B cell (primary cell): Measurements from ENCODE around the gene ZC3H7B. TPM values are rescaled to one million over a fixed set of nuclear protein-coding genes. Genes with fewer than 3 reads are reported as not detected.

ENCODE experiments used
- ATAC-seq: fragments of 200-7000 bp; cut with Tn5 transposase; one replicate; pipeline ENCODE4 v1.10.0; 2021; ENCODE audit warnings: low read depth, mild to moderate bottlenecking, moderate number of reproducible peaks, moderate library complexity
- CTCF ChIA-PET: fragments of 350-600 bp; sonication (Branson Sonifier 250); formaldehyde crosslinking; loops from one replicate; lab custom pipeline; 2021; ENCODE audit warnings: antibody characterized with exemption, inconsistent platforms; lab: Charles Lee
- POLR2A ChIA-PET: fragments of 350-600 bp; sonication (Branson Sonifier 250); formaldehyde crosslinking; loops from one replicate; lab custom pipeline; 2021; ENCODE audit warnings: antibody characterized with exemption; lab: Charles Lee
- DNase-seq: peaks from one replicate; pipeline ENCODE4 v3.0.0; 2013
- H2AFZ ChIP-seq: 2 replicates; pipeline ENCODE4 v1.6.1; 2012; ENCODE audit warnings: mild to moderate bottlenecking, low read depth, low read length; ENCODE audit not compliant: insufficient read depth, poor library complexity, severe bottlenecking
- H3K27ac ChIP-seq, 2 donors: 1 replicate in 1 of 2; 2 replicates in 1 of 2; pipeline ENCODE4 v1.5.1; 2012 to 2013; ENCODE audit warnings: low read length in 2 of 2, mild to moderate bottlenecking in 2 of 2, moderate library complexity in 1 of 2
- H3K27me3 ChIP-seq, 4 experiments: fragments of 200-600 bp in 1 of 4; sonication (generic) in 1 of 4; replicated peaks in 1 of 4; 1 replicate in 2 of 4; 2 replicates in 2 of 4; pipeline versions ENCODE4 v1.6.1 to v1.7.0; 2013 to 2016; ENCODE audit warnings: low read length in 3 of 4, mild to moderate bottlenecking in 2 of 4, mixed read lengths in 1 of 4, moderate library complexity in 1 of 4; ENCODE audit not compliant: insufficient read depth in 4 of 4, control insufficient read depth in 3 of 4; ENCODE audit errors: control extremely low read depth in 1 of 4
- H3K36me3 ChIP-seq, 2 experiments: replicated peaks in 1 of 2; 1 replicate in 1 of 2; 2 replicates in 1 of 2; pipeline versions ENCODE4 v1.6.1 to v1.7.1; 2013; ENCODE audit warnings: low read length in 1 of 2; ENCODE audit not compliant: insufficient read depth in 2 of 2, control insufficient read depth in 1 of 2; ENCODE audit errors: control extremely low read depth in 1 of 2, extremely low read depth in 1 of 2
- H3K4me1 ChIP-seq, 2 donors: fragments of 200-600 bp in 1 of 2; sonication (generic) in 1 of 2; 1 replicate in 1 of 2; 2 replicates in 1 of 2; pipeline versions ENCODE4 v1.5.1 to v1.6.1; 2013 to 2017; ENCODE audit warnings: low read length in 2 of 2; ENCODE audit not compliant: control insufficient read depth in 2 of 2, insufficient read depth in 2 of 2
- H3K4me2 ChIP-seq: replicated peaks from 2 replicates; pipeline ENCODE3; 2012; ENCODE audit warnings: mild to moderate bottlenecking, low read depth, low read length; ENCODE audit not compliant: poor library complexity, severe bottlenecking
- H3K4me3 ChIP-seq, 5 experiments: fragments of 200-600 bp in 1 of 5; sonication (generic) in 1 of 5; 1 replicate in 3 of 5; 2 replicates in 2 of 5; pipeline versions ENCODE4 v1.5.1 to v1.7.0; 2011 to 2016; ENCODE audit warnings: low read length in 4 of 5, mild to moderate bottlenecking in 4 of 5, low read depth in 2 of 5, control low read depth in 1 of 5, moderate library complexity in 1 of 5; ENCODE audit not compliant: insufficient read depth in 1 of 5; ENCODE audit errors: control extremely low read depth in 1 of 5, extremely low read depth in 1 of 5
- H3K79me2 ChIP-seq: fragments of 200-600 bp; sonication (generic); one replicate; pipeline ENCODE4 v1.6.0; 2016; ENCODE audit warnings: low read length; ENCODE audit not compliant: control insufficient read depth, insufficient read depth
- H3K9ac ChIP-seq: fragments of 200-600 bp; sonication (generic); 2 replicates; pipeline ENCODE4 v1.6.1; 2017; ENCODE audit warnings: mild to moderate bottlenecking, low read length, moderate library complexity
- H3K9me3 ChIP-seq, 3 donors: one replicate each; pipeline versions ENCODE4 v1.6.1 to v1.7.1; 2013; ENCODE audit warnings: low read length in 2 of 3; ENCODE audit not compliant: control insufficient read depth in 2 of 3, insufficient read depth in 1 of 3; ENCODE audit errors: control extremely low read depth in 1 of 3
- H4K20me1 ChIP-seq: 2 replicates; pipeline ENCODE4 v1.6.0; 2012; ENCODE audit warnings: mild to moderate bottlenecking, low read length; ENCODE audit not compliant: insufficient read depth, control insufficient read depth, poor library complexity, severe bottlenecking
- H3K27ac Mint-ChIP-seq: one replicate; pipeline ENCODE4 v1.8.0; 2021; ENCODE audit warnings: mixed read lengths
- H3K27me3 Mint-ChIP-seq: one replicate; pipeline ENCODE4 v1.8.0; 2021; ENCODE audit warnings: mixed read lengths
- H3K4me1 Mint-ChIP-seq: one replicate; pipeline ENCODE4 v1.8.0; 2021; ENCODE audit warnings: mixed read lengths
- H3K4me3 Mint-ChIP-seq: one replicate; pipeline ENCODE4 v1.8.0; 2021; ENCODE audit warnings: mixed read lengths
- H3K9me3 Mint-ChIP-seq: one replicate; pipeline ENCODE4 v1.8.0; 2022; ENCODE audit warnings: mixed read lengths; ENCODE audit not compliant: insufficient read depth
- CTCF ChIP-seq: fragments of 200-600 bp; IDR thresholded peaks from one replicate; pipeline ENCODE4 v1.8.0; 2022; ENCODE audit warnings: antibody characterized with exemption, mild to moderate bottlenecking
- EZH2 ChIP-seq: IDR thresholded peaks from 2 replicates; pipeline ENCODE4 v1.6.1; 2012; ENCODE audit warnings: borderline replicate concordance, low read depth, mild to moderate bottlenecking, moderate library complexity, low read length; ENCODE audit not compliant: insufficient read depth, poor library complexity, severe bottlenecking
- WGBS: methylation state at CpG from one replicate; pipeline ENCODE4 v1.1.5; 2013; ENCODE audit warnings: missing lambda C conversion rate; ENCODE audit not compliant: insufficient coverage; 5-methylcytosine and 5-hydroxymethylcytosine counted together
- intact Hi-C: fragments of 100-400 bp; cut with micrococcal nuclease; formaldehyde crosslinking; loops from one replicate; pipeline ENCODE4 v1.10.0; 2022
- polyA plus RNA-seq: library from polyadenylated mRNA; depleted of rRNA; stranded (reverse); fragments of >200 nt; gene quantifications from 2 replicates; pipeline ENCODE4 v1.2.3, GENCODE V29; 2012
- total RNA-seq, 2 donors: library from RNA; stranded (reverse); fragments of 120-200 nt in 1 of 2; gene quantifications; 1 replicate in 1 of 2; 2 replicates in 1 of 2; pipeline versions ENCODE4 v1.2.3 to v1.2.4, GENCODE V29; 2013 to 2022

The ZC3H7B gene
- total and polyA plus RNA-seq, 2 donors (not counting 1 experiment from before 2014, with no cell fraction given): 29.8 to 41.9 TPM

GRCh38 chr22:41315586-41315985, 14.3 kb downstream of the ZC3H7B start:
- WGBS: no CpG with 5 or more reads among the region's 1 CpG
- POLR2A ChIA-PET: no interaction called here
- H3K27ac Mint-ChIP-seq: no peak overlapping the region

More at GRCh38 chr22:41315586-41315985, 14.3 kb downstream of the ZC3H7B start:
- Mint-ChIP-seq H3K9me3 (no peaks in the 10 kb centered on the region), H3K4me3 (no peak overlapping the region), H3K27me3 (no peaks in the 10 kb centered on the region), H3K4me1 (peaks cover 8% of the 10 kb centered on the region)
- no peak overlapping the region for H3K9ac ChIP-seq
- DNase-seq: no peak
- no peak for ATAC-seq
- no peaks in the 10 kb centered on the region for H3K27me3 ChIP-seq
- H4K20me1 ChIP-seq: peaks cover 40% of the 10 kb centered on the region
- TF ChIP-seq CTCF (no peak), EZH2 (no peak)
- H3K4me2 ChIP-seq: no peak overlapping the region
- H3K4me1 ChIP-seq: no peaks in the 10 kb centered on the region
- no peak overlapping the region for H3K4me3 ChIP-seq
- H3K27ac ChIP-seq: no peak overlapping the region
- H3K36me3 ChIP-seq: peaks cover 1 to 19% of the 10 kb centered on the region in 2 experiments
- peaks cover 67% of the 10 kb centered on the region for H3K79me2 ChIP-seq
- no peak overlapping the region for H2AFZ ChIP-seq
- H3K9me3 ChIP-seq: no peaks in the 10 kb centered on the region
- CTCF ChIA-PET: no interaction called here
- intact Hi-C loops: no loop called here
